ENCODE data around the gene TMEM135.

DNA sequence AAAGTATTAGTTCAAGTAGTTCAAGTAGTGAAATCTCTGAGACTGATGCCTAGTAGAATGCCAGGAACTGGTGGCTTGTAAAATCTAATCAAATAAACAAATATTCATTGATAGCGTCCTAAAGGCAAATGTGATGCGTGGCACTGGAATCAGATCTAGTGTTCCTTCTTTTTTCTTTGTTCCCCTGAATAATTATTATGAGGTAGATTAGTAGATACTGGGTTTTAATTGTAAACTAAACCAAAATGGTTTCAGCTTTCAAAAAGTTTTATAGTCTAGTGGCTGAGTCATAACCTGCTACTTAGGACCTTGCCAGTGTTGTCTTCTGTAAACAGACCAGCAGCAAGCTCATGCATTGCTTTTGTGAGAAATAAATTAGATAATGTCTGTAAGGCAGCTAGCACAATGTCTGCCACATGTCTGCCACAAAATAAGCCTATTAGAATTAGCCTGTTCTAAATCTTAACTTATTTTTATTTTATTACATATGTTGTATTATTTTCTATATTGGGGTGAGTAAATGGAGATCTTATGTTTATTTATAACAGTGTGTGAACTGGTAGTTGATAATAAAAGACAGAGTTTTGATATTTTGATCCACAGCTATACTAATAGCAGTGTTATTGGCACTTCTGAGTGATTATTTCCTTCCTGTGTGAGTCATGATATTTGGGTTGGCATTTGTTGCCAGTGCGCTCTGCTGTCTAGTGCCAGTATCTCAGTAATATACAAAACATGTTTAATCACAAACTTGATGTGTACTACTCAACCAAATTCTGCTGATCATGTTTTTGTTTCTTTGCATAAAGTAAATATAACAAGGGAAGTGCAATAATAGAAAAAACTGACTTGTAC is 135.7 kb downstream of the TMEM135 start:
- no peak for TF ChIP-seq SMC3 (IDR thresholded peaks at IDR 0.05; ENCODE audit: low read depth, low read length)
- TF ChIP-seq, protein P1, sequence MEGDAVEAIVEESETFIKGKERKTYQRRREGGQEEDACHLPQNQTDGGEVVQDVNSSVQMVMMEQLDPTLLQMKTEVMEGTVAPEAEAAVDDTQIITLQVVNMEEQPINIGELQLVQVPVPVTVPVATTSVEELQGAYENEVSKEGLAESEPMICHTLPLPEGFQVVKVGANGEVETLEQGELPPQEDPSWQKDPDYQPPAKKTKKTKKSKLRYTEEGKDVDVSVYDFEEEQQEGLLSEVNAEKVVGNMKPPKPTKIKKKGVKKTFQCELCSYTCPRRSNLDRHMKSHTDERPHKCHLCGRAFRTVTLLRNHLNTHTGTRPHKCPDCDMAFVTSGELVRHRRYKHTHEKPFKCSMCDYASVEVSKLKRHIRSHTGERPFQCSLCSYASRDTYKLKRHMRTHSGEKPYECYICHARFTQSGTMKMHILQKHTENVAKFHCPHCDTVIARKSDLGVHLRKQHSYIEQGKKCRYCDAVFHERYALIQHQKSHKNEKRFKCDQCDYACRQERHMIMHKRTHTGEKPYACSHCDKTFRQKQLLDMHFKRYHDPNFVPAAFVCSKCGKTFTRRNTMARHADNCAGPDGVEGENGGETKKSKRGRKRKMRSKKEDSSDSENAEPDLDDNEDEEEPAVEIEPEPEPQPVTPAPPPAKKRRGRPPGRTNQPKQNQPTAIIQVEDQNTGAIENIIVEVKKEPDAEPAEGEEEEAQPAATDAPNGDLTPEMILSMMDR (IDR thresholded peaks at IDR 0.05): no peak
- TF ChIP-seq GABPA (IDR thresholded peaks at IDR 0.05; ENCODE audit: low read depth): no peak
- TF ChIP-seq JUND (IDR thresholded peaks at IDR 0.05): no peak; the same call in 1 of the 2 replicates
- TF ChIP-seq RXRA (IDR thresholded peaks at IDR 0.05; ENCODE audit: borderline replicate concordance, low read depth): no peak

Measured in SK-N-SH (cell line).